Suprapubic skin (tissue), 4 donors: ENCODE measurements around the gene TDP1.

Experiments used
- EP300 ChIP-seq: sonication (generic); formaldehyde crosslinking; IDR thresholded peaks from one replicate; pipeline ENCODE4 v1.6.1; 2017; ENCODE audit warnings: antibody characterized with exemption
- POLR2A ChIP-seq, 2 donors: fragments of 450-650 bp; IDR thresholded peaks; one replicate each; pipeline ENCODE4 v1.6.1; 2017; ENCODE audit warnings: antibody characterized with exemption in 2 of 2, mild to moderate bottlenecking in 2 of 2, moderate library complexity in 2 of 2
- POLR2AphosphoS5 ChIP-seq, 3 donors: sonication (generic); formaldehyde crosslinking; IDR thresholded peaks; one replicate each; pipeline ENCODE4 v1.6.1; 2017; ENCODE audit warnings: antibody characterized with exemption in 3 of 3
- TF ChIP-seq, protein P1 (sequence below), 2 donors: fragments of 200-600 bp in 1 of 2; fragments of 450-650 bp in 1 of 2; sonication (generic) in 1 of 2; IDR thresholded peaks; one replicate each; pipeline ENCODE4 v1.5.1; 2016 to 2019; ENCODE audit warnings: antibody characterized with exemption in 2 of 2, mild to moderate bottlenecking in 1 of 2, moderate library complexity in 1 of 2

DNA sequence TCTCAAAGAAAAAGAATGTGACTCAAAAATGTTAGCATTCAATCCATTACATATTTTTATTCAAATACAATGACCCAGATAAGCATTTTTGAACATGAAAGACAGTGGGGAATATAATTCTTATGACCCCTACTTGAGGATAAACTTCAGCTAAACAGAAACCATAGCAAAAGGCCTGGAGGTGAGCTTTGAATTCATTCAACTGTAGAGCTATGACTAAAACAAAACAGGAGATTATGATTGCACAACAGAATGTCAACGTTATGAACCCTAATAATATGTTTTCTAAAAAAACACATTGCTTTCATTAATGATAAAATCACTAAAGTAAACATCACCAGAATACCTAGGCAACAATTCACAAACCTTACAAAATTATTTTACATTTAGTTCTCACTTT lies 29.0 kb upstream of the TDP1 start:
- TF ChIP-seq, protein P1, sequence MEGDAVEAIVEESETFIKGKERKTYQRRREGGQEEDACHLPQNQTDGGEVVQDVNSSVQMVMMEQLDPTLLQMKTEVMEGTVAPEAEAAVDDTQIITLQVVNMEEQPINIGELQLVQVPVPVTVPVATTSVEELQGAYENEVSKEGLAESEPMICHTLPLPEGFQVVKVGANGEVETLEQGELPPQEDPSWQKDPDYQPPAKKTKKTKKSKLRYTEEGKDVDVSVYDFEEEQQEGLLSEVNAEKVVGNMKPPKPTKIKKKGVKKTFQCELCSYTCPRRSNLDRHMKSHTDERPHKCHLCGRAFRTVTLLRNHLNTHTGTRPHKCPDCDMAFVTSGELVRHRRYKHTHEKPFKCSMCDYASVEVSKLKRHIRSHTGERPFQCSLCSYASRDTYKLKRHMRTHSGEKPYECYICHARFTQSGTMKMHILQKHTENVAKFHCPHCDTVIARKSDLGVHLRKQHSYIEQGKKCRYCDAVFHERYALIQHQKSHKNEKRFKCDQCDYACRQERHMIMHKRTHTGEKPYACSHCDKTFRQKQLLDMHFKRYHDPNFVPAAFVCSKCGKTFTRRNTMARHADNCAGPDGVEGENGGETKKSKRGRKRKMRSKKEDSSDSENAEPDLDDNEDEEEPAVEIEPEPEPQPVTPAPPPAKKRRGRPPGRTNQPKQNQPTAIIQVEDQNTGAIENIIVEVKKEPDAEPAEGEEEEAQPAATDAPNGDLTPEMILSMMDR (IDR thresholded peaks at IDR 0.05) = no peak
- TF ChIP-seq POLR2AphosphoS5 (IDR thresholded peaks at IDR 0.05) (no peak), POLR2A (IDR thresholded peaks at IDR 0.05) (no peak), EP300 (no peak)
